Measurements from ENCODE around the gene SPPL3.

SPPL3 gene

GRCh38 chr12:120854804-120855203 is 49.4 kb downstream of the SPPL3 start:
- Mint-ChIP-seq H3K36me3 (peaks cover 9% of the 10 kb centered on the region), H3K4me3 (no peak overlapping the region), H3K27ac (no peak overlapping the region), H3K27me3 (no peaks in the 10 kb centered on the region), H3K4me1 (peaks cover 51% of the 10 kb centered on the region), H3K9me3 (peaks cover 7% of the 10 kb centered on the region)
- CTCF ChIA-PET = no interaction called here
- DNase-seq = no peak

- H3K27me3 Mint-ChIP-seq = no peaks in the 10 kb centered on the region
- H3K27ac Mint-ChIP-seq = no peak overlapping the region
- H3K9me3 Mint-ChIP-seq = peaks cover 2% of the 10 kb centered on the region
- H3K4me1 Mint-ChIP-seq = peaks cover 51% of the 10 kb centered on the region
- CTCF ChIA-PET = no interaction called here
- peaks cover 2% of the 10 kb centered on the region for H3K36me3 Mint-ChIP-seq
- no peak overlapping the region for H3K4me3 Mint-ChIP-seq
- DNase-seq = no peak
Observed at GRCh38 chr12:120853188-120853587, 51.0 kb downstream of the SPPL3 start.

DNA sequence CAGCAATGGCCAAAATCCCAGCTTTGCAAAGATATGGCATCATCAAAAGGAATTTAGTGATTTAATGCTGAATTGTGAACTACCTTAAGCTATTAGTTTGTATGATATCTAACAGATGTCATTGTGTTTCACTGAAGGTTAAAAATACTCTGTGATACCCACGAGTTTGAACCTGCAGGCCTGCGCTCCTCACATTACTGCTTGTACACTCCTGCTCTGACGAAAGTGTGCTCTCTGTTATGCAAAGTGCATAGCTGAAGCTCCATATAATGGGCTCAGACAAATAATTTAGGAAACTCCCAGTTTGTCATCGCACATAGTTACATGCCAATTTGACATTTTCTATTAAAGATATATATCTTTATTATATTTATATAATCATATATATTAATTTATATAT is 52.2 kb downstream of the SPPL3 start:
- CTCF ChIA-PET = no interaction called here
- no peak for DNase-seq
- H3K9me3 Mint-ChIP-seq = no peaks in the 10 kb centered on the region
- no peak overlapping the region for H3K4me3 Mint-ChIP-seq
- no peaks in the 10 kb centered on the region for H3K27me3 Mint-ChIP-seq
- no peaks in the 10 kb centered on the region for H3K36me3 Mint-ChIP-seq
- no peak overlapping the region for H3K27ac Mint-ChIP-seq
- H3K4me1 Mint-ChIP-seq = peaks cover 45% of the 10 kb centered on the region

DNA sequence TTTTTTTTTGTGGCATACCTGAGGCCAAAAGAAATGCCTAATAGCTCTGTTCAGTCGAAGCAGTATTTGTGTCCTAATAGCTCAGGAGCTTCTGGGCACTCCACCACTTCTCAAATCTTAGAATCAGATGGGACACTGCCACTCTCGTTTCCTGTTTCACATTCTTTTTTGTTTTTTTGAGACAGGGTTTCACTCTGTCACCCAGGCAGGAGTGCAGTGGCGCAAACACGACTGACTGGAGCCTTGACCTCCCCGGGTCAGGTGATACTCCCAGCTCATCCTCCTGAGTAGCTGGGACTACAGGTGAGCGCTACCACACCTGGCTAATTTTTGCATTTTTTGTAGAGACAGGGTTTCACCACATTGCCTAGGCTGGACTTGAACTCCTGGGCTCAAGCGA is 52.7 kb downstream of the SPPL3 start:
- H3K9me3 Mint-ChIP-seq = no peaks in the 10 kb centered on the region
- no peak overlapping the region for H3K4me3 Mint-ChIP-seq
- H3K27ac Mint-ChIP-seq = no peak overlapping the region
- H3K27me3 Mint-ChIP-seq = no peaks in the 10 kb centered on the region
- DNase-seq = no peak
- peaks cover 41% of the 10 kb centered on the region for H3K4me1 Mint-ChIP-seq
- CTCF ChIA-PET = no interaction called here
- H3K36me3 Mint-ChIP-seq = no peaks in the 10 kb centered on the region

DNA sequence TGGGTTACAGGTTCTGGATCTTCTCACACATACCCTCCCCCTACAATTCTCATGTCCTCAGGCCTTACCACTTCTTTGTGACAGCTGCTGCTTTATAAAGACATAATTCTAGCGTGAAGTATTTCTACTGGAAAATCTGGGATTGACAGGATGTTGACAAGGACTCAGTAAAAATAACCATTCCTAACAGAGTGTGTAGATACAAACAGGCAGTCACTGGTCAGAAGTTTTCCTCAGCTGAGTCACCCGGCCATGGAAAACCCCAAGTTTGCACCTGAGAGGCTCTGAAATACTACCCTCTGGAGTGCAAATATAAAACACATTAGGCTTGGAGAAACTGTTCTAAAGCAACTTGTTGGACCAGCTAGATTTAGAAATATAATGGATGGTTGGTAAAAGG is 54.4 kb downstream of the SPPL3 start:
- H3K4me3 Mint-ChIP-seq = no peak overlapping the region
- H3K27me3 Mint-ChIP-seq = no peaks in the 10 kb centered on the region
- no peaks in the 10 kb centered on the region for H3K9me3 Mint-ChIP-seq
- H3K4me1 Mint-ChIP-seq = peaks cover 28% of the 10 kb centered on the region
- no peaks in the 10 kb centered on the region for H3K36me3 Mint-ChIP-seq
- no peak overlapping the region for H3K27ac Mint-ChIP-seq
- CTCF ChIA-PET = interaction anchor here (0.9 kb wide), 1 partner anchor 20 kb away, joined by 3 read pairs; no protein-coding TSS in a partner anchor
- DNase-seq = no peak

DNA sequence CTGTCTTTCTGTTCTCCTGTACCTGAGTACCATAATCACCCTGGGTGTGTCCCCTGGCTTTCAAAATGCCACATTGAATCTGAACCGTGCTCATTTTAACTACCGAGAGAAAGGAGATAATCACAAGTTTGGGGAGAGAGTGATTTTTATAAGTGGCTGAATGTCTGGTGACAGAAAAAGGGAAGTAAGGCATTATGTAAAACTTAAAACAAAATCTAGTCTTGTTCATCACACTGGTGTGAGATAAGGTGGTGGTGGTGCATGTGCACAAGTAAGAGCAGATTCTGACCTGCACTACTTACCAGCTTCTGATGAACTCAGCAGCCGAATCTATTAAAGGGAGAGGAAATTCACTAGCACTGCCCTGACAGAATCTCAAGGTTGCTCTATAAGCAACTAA is 56.3 kb downstream of the SPPL3 start:
- DNase-seq = no peak
- no peaks in the 10 kb centered on the region for H3K36me3 Mint-ChIP-seq
- H3K4me3 Mint-ChIP-seq = no peak overlapping the region
- H3K4me1 Mint-ChIP-seq = peaks cover 16% of the 10 kb centered on the region
- CTCF ChIA-PET = interaction anchor here (0.7 to 1.7 kb wide), 2 partner anchors 12 to 19 kb away, joined by 3 to 4 read pairs; no protein-coding TSS in a partner anchor
- no peaks in the 10 kb centered on the region for H3K27me3 Mint-ChIP-seq
- no peaks in the 10 kb centered on the region for H3K9me3 Mint-ChIP-seq
- no peak overlapping the region for H3K27ac Mint-ChIP-seq

DNA sequence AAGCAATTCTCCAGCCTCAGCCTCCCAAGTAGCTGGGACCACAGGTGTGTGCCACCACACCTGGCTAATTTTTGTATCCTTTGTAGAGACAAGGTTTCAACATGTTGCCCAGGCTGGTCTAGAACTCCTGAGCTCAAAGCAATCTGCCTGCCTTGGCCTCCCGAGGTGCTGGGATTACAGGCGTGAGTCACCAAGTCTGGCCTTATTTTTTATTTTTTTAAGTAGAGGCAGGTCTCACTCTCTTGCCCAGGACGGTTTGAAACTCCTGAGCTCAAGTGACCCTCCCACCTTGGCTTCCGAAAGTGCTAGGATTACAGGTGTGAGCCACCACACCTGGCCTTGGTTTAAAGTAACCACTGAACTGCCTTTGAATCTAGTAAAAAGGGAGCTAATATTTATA is 56.8 kb downstream of the SPPL3 start:
- Mint-ChIP-seq H3K36me3 (no peaks in the 10 kb centered on the region), H3K9me3 (no peaks in the 10 kb centered on the region), H3K27ac (no peak overlapping the region), H3K27me3 (no peaks in the 10 kb centered on the region), H3K4me3 (no peak overlapping the region), H3K4me1 (peaks cover 16% of the 10 kb centered on the region)
- CTCF ChIA-PET = interaction anchor here (0.7 to 1.7 kb wide), 2 partner anchors 12 to 18 kb away, joined by 3 to 4 read pairs; no protein-coding TSS in a partner anchor
- no peak for DNase-seq

GRCh38 chr12:120846721-120847120 is 57.4 kb downstream of the SPPL3 start:
- no peak for DNase-seq
- Mint-ChIP-seq H3K4me3 (no peak overlapping the region), H3K27ac (no peak overlapping the region), H3K36me3 (no peaks in the 10 kb centered on the region), H3K27me3 (no peaks in the 10 kb centered on the region), H3K9me3 (no peaks in the 10 kb centered on the region), H3K4me1 (peaks cover 12% of the 10 kb centered on the region)
- CTCF ChIA-PET = interaction anchor here (1.7 kb wide), 1 partner anchor 11 kb away, joined by 4 read pairs; no protein-coding TSS in a partner anchor

DNA sequence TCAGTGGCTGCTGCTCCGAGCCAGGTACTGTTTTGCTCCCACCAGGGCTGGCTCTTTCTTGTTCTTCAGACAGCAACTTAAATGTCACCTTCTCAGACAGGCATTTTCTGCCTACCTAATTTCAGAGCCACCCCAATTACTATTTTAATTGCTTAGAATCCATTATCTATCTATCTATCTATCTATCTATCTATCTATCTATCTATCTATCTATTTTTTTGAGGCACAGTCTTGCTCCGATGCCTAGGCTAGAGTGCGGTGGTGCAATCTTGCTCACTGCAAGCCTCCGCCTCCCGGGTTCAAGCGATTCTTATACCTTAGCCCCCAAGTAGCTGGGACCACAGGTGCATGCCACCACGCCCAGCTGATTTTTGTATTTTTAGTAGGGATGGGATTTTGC is 58.5 kb downstream of the SPPL3 start:
- CTCF ChIA-PET = no interaction called here
- no peaks in the 10 kb centered on the region for H3K9me3 Mint-ChIP-seq
- no peaks in the 10 kb centered on the region for H3K27me3 Mint-ChIP-seq
- peaks cover 2% of the 10 kb centered on the region for H3K4me1 Mint-ChIP-seq
- H3K4me3 Mint-ChIP-seq = no peak overlapping the region
- H3K36me3 Mint-ChIP-seq = no peaks in the 10 kb centered on the region
- H3K27ac Mint-ChIP-seq = no peak overlapping the region
- DNase-seq = no peak

- Mint-ChIP-seq H3K4me3 (no peak overlapping the region), H3K9me3 (no peaks in the 10 kb centered on the region), H3K27ac (no peak overlapping the region), H3K27me3 (no peaks in the 10 kb centered on the region), H3K4me1 (peaks cover 2% of the 10 kb centered on the region), H3K36me3 (peaks cover 4% of the 10 kb centered on the region)
- CTCF ChIA-PET = interaction anchor here (1.0 kb wide), 1 partner anchor 83 kb away, joined by 3 read pairs; no protein-coding TSS in a partner anchor
- DNase-seq = no peak
Observed at GRCh38 chr12:120844768-120845449, 59.2 kb downstream of the SPPL3 start.

- no peak overlapping the region for H3K4me3 Mint-ChIP-seq
- CTCF ChIA-PET = interaction anchor here (1.0 kb wide), 1 partner anchor 83 kb away, joined by 3 read pairs; no protein-coding TSS in a partner anchor
- peaks cover 2% of the 10 kb centered on the region for H3K4me1 Mint-ChIP-seq
- no peaks in the 10 kb centered on the region for H3K27me3 Mint-ChIP-seq
- no peak overlapping the region for H3K27ac Mint-ChIP-seq
- H3K9me3 Mint-ChIP-seq = no peaks in the 10 kb centered on the region
- no peak for DNase-seq
- H3K36me3 Mint-ChIP-seq = peaks cover 4% of the 10 kb centered on the region
Observed at GRCh38 chr12:120844297-120844696, 59.9 kb downstream of the SPPL3 start.

DNA sequence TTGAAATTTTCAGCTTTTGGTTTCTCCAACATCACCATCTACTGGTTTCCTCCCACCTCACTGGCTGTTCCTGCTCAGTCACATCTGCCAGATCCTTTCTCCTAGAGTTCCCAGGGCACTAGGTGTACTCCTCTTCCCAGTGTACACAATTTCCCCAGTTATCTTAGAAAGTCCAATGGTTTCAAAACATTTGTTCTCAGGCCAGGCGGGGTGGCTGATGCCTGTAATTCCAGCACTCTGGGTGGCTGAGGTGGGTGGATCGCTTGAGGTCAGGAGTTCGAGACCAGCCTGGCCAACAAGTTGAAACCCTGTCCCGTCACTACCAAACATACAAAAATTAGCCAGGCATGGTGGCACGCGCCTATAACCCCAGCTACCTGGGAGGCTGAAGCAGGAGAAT is 60.7 kb downstream of the SPPL3 start:
- H3K9me3 Mint-ChIP-seq = no peaks in the 10 kb centered on the region
- no peaks in the 10 kb centered on the region for H3K27me3 Mint-ChIP-seq
- peaks cover 2% of the 10 kb centered on the region for H3K4me1 Mint-ChIP-seq
- DNase-seq = no peak
- H3K36me3 Mint-ChIP-seq = peaks cover 4% of the 10 kb centered on the region
- no peak overlapping the region for H3K4me3 Mint-ChIP-seq
- H3K27ac Mint-ChIP-seq = no peak overlapping the region
- CTCF ChIA-PET = no interaction called here

- Mint-ChIP-seq H3K4me1 (peaks cover 2% of the 10 kb centered on the region), H3K27ac (no peak overlapping the region), H3K9me3 (no peaks in the 10 kb centered on the region), H3K36me3 (peaks cover 4% of the 10 kb centered on the region), H3K4me3 (no peak overlapping the region), H3K27me3 (no peaks in the 10 kb centered on the region)
- DNase-seq = no peak
- CTCF ChIA-PET = no interaction called here
Observed at GRCh38 chr12:120842595-120842994, 61.6 kb downstream of the SPPL3 start.

GRCh38 chr12:120841525-120841924 is 62.6 kb downstream of the SPPL3 start:
- H3K36me3 Mint-ChIP-seq = peaks cover 4% of the 10 kb centered on the region
- no peak overlapping the region for H3K27ac Mint-ChIP-seq
- no peak overlapping the region for H3K4me3 Mint-ChIP-seq
- H3K9me3 Mint-ChIP-seq = no peaks in the 10 kb centered on the region
- H3K4me1 Mint-ChIP-seq = no peaks in the 10 kb centered on the region
- H3K27me3 Mint-ChIP-seq = no peaks in the 10 kb centered on the region
- no peak for DNase-seq
- CTCF ChIA-PET = no interaction called here

- H3K9me3 Mint-ChIP-seq = no peaks in the 10 kb centered on the region
- H3K27ac Mint-ChIP-seq = no peak overlapping the region
- no peaks in the 10 kb centered on the region for H3K27me3 Mint-ChIP-seq
- H3K36me3 Mint-ChIP-seq = peaks cover 4% of the 10 kb centered on the region
- H3K4me3 Mint-ChIP-seq = no peak overlapping the region
- no peak for DNase-seq
- peaks cover 19% of the 10 kb centered on the region for H3K4me1 Mint-ChIP-seq
- CTCF ChIA-PET = no interaction called here
Observed at GRCh38 chr12:120839503-120839902, 64.7 kb downstream of the SPPL3 start.
